Skin epidermis (tissue), 12 donors: Measurements from ENCODE around the gene ATG5.

Experiments
- H3K27ac ChIP-seq, 21 experiments: fragments of 200-600 bp; sonication (generic) in 11 of 21; one replicate each; pipeline ENCODE4 v1.5.0; 2020; ENCODE audit warnings: mild to moderate bottlenecking in 3 of 21, inconsistent platforms in 2 of 21, moderate library complexity in 2 of 21
- H3K4me3 ChIP-seq, 7 experiments: fragments of 200-600 bp; sonication (generic) in 2 of 7; one replicate each; pipeline ENCODE4 v1.5.0; 2020; ENCODE audit warnings: inconsistent platforms in 2 of 7, mild to moderate bottlenecking in 2 of 7, moderate library complexity in 1 of 7

ATG5 gene

DNA sequence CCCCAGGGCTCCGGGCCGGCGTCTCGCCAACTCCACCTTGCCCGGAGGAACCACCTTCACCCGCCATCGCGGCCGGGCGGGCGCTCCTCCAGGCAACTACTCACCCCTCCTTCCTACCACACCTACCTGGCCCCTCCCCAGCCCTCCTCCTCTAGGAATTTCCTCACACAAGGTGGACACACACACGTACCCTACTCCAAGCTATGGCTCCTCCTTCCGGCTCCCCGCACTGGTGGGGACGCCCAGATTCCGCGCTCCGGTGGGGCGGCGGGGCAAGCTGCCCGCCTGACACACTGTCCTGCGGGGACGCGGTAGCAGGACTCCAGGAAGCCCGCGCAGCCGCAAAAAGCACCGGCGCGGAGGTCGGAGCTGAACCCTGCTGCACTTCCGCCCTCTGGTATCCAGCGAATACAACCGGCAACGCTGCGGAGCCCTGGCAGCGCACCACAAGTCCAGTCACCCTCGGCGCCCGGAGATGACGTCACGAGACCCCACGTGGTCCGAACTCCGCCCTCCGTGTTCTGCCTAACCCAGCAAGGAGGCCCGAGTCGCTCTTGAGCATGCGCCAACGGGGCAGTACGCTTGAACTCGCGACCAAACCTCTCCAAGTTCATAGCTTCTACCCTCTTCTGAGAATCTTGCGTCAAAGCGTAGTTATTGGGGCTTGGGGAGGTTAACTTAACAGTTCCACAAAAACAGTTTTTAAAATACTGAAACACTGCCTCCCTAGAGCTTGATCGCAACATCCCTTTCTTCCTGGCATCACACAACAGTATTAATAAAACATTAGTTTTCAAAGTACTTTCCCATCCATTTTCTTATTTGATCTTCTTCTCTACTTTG lies at the start of gene ATG5:
Gene ATG5 (minus strand): TSS at position 425 of the 843 bp plus-strand sequence. CDS start 9,552 bp downstream, outside the sequence.
- peak within 1 kb of the TSS; percentile 63 to 94 (median 75) for H3K4me3 ChIP-seq
- H3K27ac ChIP-seq: peak within 1 kb of the TSS; percentile 2 to 96 (median 91)

DNA sequence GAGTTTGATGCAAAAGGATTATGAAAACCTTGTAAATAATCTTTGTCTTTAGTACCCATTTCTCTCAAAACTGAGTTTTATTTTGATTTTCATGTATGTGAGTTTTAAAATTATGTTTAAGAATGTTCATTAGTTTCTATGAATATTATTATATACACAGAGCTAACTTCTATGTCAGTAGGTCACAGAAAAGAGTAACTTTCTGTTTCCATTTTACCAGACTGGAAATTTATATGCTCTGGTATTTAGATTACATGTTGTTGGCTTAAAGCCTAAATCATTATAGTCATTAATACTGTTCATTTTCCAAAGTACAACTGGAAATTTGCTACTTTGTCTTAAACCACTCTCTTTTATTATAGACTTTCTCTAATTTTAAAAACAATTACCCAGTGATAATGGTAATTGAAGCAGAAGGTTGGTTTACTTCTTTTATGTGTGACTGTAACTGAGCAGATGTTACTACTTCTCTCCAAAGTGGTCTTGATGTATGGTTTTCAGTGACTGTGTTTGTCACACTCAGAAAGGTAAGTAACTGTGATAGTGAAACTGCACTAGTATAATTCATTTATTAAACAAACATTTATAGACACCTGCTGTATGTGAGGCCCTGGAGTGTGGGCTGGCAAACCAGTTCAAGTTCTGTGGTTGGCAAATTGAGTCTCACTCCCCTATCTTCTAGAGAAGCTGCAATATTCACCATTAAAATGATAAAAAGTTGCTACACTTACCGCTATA lies 48.1 kb upstream of the ATG5 start:
- Histone ChIP-seq H3K4me3 (no peak overlapping the region), H3K27ac (peak overlapping the region in 2 of 21 experiments; percentile 8 to 57)

DNA sequence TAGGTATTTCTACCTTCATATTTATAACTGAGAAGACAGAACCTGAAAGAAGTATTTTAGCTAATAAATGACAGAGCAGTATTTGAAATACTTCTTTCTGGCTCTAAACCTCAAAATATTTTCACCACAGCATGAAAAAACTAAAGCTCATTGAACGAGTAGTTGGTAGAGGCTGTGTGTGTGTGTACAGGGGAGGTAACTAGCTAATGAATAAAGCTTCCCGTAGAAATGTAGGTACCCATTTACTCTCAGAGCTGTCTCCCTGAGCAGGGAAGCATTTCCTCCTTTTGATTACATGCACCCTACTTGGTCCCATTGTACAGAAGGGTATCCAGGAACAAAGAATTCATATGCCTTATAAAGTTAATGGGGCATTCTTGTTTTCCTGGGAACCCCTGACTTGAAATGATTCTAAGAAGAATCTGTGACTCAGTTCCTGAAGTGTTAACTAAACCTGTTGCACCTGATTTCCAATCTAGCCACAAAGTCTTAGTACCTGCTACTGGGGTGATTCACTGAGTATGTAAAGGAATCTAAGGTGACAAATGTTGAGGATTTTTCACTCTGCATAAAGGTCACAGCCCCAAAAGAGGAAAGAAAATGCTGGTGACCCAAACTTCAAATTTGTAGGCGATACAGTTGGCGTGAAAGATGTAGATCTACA lies 47.4 kb upstream of the ATG5 start:
- peak overlapping the region in 5 of 21 experiments; percentile 2 to 57 (median 8) for H3K27ac ChIP-seq

DNA sequence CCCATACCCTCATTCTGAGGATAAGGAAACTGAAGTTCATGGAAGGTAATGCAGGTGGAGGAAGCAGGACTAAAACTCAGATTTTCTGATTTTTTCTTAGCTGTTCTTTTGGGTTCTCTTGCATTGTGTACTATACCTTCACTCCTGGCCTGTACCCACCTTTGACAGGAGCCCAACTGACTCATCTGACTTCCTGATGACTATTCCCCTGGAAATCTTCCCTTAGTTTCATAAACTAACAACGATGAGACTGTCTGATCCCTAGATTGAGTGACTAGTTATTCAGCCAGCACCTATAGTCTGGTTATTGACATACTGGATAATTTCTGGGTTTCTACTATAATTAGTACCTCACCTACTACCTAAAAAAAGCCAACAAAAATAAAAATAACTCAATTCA lies 45.1 kb upstream of the ATG5 start:
- Histone ChIP-seq H3K27ac (peak overlapping the region in 8 of 21 experiments; percentile 11 to 70 (median 46)), H3K4me3 (no peak overlapping the region)

More for the DNA sequence above, 47.4 kb upstream of the ATG5 start:
- no peak overlapping the region for H3K4me3 ChIP-seq

DNA sequence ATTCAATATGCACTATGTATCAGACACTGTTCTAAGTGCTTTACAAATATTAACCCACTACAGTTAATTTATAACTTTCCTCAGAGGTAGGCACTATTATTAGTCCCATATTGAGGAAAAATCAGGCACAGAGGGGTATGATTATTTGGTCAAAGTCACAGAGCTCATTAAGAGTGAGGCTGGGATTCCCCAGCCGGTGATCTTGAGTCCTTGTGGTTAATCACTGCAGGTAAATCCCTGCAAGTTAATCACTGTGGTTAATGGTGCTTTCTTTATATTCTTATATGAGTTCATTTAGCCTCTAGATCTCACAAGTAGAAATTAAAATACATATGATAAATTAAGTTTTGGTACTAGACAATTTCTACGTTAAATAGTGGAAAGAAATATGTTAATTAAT lies 44.2 kb upstream of the ATG5 start:
- H3K27ac ChIP-seq: peak overlapping the region in 5 of 21 experiments; percentile 1 to 70 (median 37)
- H3K4me3 ChIP-seq: no peak overlapping the region

DNA sequence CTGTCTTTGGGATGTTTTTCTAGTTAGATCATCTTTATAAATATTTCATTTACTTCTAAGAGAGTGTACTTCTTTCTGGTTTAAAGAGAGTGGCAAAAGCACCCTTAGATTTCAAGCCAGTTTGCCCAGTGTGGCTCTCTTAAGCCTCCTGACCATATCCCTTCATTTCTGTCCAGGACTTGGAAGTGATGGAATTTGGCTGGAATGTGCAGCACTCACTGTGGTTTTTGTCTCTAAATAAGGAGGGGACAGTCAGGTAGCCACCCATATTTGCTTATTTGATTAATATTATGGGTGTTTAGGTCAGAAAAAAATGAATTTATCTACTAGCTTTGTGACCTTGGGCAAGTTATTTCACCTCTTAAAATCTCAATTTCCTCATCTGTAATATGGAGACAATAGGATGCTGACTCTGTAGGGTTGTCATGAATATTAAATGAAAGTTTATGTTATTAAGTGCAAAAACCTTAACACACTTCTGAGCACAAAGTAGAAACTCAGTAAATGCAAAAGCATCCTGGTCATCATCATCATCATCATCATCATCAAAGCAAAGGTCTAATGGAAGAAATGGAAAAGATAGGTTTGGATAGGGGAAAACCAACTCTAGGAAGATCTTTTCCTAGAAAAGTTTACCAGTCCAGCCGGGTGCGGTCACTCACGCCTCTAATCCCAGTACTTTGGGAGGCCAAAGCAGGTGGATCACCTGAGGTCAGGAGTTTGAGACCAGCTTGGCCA lies 38.0 kb upstream of the ATG5 start:
- no peak overlapping the region for H3K27ac ChIP-seq
- H3K4me3 ChIP-seq: no peak overlapping the region

DNA sequence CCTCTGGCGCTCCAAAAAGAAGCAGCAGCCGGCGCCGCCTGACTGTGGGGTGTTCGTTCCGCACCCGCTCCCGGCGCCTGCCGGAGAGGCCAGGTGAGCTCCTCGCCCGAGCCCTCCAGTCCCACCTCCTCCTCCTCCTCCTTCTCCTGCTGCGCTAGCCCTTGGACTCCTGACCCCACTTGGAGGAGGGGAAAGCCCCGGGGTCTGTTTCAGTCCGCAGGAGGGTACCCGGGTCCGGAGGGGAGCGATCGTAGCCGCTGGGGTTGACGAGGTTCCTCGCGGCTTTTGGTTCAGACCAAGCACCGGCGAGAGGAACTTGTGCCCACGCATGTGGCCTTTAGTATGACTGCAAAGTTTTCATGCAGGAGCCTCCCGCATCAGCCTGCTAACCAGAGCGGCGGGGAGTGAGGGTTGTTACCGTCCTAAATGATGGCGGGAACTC lies 35.5 kb upstream of the ATG5 start:
- peak overlapping the region; percentile 32 to 65 (median 44) for H3K4me3 ChIP-seq
- peak overlapping the region in 16 of 21 experiments; percentile 8 to 78 (median 58) for H3K27ac ChIP-seq

DNA sequence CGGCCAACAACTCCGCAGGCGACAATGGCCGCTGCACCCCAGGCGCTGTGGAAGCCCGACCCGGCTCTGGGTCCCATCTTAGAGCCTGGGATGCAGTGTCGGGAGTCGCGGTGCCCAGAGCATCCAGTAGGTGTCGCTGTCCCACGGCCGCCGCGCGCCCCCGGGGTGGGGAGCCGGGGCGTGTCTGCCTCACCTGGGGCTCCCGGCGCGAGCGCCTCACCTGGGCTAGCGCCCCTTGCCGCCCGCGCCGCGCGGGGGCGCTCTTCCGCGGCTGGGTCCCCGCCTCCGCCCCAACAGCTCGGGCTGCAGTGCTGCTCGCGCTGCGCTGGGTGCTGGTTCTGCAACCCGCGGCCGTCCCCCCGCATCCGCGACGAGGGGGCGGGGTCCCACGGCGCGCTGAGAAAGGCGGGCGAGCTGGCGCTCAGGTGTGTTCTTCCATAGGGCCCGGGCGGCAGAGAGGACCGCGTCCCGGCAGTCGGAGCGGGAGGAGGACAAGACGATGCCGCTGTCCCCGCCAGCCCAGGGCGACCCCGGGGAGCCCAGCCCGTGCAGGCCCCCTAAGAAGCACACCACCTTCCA lies 34.9 kb upstream of the ATG5 start, which contains the start of gene CRYBG1:
Gene CRYBG1 (plus strand): TSS at position 308 of the 579 bp plus-strand sequence. CDS start 192 bp downstream, at position 500.
- H3K27ac ChIP-seq: peak within 1 kb of the TSS in 16 of 21 experiments; percentile 8 to 78 (median 58)
- H3K4me3 ChIP-seq: peak within 1 kb of the TSS; percentile 32 to 65 (median 44)

DNA sequence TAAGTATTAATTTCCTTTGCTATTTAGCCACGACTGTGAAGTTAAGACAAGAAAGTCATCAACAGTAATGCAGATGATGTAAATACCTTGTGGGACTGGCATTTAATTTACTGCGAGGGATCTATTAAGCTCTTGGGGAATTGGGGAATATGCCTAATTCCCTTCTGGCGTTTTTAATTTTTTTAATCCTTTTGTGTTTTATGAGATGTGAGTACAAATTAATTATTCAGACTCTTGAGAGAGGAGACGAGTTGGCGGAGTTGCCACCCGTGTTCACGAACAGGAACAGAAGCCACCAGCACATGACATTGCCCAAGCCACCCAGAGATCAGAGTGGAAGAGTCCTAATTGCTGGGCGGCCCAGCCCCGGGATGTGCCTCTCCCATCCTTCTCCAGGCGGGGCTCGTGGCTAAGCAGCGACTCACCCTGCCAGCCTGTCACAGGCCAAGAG lies 34.4 kb upstream of the ATG5 start:
- H3K4me3 ChIP-seq: peak overlapping the region; percentile 32 to 65 (median 44)
- peak overlapping the region in 2 of 21 experiments; percentile 77 to 78 for H3K27ac ChIP-seq

DNA sequence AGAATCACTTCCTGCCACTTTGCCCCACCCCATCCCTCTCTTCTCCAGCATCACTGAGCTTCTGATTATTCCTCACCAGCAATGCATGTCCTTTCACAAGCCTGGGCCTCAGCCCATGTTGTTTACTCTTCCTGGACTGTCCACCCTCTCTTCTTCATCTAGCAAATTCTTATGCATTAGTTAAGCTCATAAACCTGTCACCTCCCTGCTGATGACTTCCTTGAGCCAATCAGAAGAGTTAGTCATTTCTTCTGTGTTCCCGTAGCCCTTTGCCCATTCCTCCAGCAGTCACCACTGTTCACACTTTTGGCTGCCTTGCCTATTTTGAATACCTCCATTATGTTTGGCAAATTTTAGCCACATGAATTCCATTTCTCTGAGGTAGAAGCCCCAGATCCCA lies 30.8 kb upstream of the ATG5 start:
- no peak overlapping the region for H3K27ac ChIP-seq
- no peak overlapping the region for H3K4me3 ChIP-seq

DNA sequence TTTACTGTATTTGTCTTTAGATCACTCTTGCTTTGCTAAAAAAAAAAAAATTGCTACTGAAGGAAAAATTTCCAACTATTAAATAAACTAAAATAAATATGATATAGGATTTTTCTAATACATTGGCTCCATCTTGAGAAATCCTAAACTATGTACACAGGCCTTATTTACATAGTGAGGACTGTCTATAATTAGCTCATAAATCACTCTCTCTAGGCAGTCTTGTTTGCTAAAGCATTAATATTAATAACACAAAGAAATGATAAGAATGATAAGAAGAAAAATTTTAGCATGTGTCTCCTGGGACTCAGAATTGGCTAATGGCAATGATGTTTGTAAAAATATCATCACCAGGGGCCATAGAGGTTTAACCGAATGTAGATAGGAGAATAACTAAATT lies 21.7 kb upstream of the ATG5 start:
- no peak overlapping the region for H3K4me3 ChIP-seq
- no peak overlapping the region for H3K27ac ChIP-seq

DNA sequence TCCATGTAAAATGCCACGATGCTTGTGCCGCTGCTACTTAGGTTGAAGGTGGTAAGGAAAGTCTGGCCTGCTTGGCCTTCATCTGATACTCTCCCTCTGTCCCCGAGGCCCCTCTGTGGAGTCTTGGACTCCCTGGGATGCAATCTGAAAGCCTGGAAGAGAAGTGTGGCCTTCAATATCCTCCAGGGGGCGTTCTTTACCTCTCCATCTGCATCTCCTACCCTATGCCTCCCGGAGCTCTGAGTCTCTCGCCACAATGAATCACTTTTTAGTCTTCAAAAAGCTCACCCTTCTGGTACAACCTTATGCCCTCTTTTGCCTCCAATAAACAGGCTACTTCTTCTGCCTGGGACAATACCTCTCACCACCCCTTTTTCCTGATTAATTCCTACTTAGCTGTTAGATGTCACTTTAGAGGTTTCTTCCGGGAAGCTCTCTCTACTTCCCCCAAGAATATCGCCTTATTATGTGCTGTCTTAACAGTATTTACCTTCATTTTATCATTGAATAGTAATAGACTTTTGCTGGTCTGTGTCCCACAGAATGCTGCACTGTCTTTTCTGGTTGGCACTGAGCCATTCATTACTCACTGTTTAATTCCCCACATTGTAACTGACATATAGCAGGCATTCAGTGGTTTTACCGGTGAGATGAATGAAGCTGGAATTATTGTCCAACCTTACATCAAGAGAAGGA lies 13.9 kb upstream of the ATG5 start:
- no peak overlapping the region for H3K4me3 ChIP-seq
- no peak overlapping the region for H3K27ac ChIP-seq

DNA sequence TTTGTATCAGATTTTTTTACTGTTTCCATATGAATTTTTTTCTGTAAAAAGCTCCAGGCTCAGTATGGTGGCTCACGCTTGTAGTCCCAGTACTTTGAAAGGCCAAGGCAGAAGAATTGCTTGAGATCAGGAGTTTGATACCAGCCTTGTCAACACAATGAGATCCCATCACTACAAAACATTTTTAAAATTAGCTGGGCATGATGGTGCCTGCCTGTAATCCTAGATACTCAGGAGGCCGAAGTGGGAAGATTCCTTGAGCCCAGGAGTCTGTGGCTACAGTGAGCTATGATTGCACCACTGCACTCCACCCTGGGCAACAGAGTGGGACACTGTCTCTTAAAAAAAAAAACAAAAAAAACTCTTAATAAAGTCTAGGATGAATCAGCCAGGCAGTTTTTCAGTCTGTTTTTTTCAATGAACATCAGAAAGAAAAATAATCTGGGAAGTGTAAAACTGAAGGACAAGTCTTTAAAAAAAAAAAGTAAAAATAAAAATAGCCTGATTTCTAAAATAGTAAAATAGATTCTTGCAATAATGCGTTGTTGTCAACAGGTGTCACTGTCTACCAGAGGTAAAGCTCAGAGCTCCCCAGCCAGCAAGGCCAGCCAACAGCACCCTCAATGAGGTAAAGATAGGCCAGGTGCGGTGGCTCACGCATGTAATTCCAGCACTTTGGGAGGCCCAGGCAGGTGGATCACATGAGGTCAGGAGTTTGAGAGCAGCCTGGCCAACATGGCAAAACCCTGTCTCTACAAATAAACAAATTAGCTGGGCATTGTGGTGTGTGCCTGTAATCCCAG lies 9.3 kb upstream of the ATG5 start:
- H3K4me3 ChIP-seq: no peak overlapping the region
- H3K27ac ChIP-seq: no peak overlapping the region

DNA sequence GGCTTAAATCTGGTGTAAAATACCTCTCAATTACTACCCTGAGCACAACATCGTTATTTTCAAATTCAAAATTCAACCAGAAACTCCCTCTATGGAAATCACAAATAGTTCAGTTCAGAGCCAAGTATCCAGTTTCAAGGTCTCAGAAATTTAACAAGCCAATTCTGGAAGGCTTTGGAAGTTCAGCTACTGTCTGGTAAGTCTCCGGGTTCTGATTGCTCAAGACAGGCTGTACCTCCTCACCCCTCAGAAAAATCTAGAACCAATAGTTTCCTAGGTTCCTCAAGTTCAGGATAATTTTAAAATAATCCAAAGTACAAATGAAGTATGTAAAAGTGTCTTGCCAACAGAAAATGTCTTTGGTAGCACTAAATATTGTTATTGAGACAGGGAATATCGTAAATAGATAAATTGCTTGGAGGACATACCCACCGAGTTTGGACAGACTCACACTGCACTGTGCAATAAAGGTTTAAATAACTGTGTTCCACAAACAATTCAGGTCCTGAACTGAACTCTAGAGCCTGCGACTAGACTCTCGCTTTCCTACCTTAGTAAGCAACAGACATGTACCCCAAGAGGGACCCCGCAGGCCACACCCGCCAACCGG lies 729 bp downstream of the ATG5 start:
- H3K27ac ChIP-seq: peak overlapping the region; percentile 2 to 96 (median 91)
- H3K4me3 ChIP-seq: peak overlapping the region; percentile 63 to 94 (median 75)

DNA sequence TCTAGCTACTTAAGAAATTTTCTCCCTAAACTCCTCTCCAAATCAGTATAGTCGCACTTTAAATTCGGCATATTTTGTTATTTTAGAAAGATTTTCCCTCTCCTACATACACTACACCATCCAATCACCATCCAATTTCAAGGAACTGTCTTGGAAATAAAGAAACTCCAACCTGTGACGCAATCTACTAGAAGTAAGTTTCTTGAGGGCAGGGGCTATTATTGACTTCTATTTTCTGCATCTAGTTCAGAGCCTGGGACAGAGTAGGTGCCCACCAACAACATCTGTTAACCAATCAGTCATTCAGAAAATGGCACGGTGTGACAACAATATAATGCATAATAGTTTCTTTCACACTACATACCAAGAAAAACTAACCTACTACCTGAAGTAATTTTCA lies 3.6 kb downstream of the ATG5 start:
- Histone ChIP-seq H3K4me3 (no peak overlapping the region), H3K27ac (no peak overlapping the region)

DNA sequence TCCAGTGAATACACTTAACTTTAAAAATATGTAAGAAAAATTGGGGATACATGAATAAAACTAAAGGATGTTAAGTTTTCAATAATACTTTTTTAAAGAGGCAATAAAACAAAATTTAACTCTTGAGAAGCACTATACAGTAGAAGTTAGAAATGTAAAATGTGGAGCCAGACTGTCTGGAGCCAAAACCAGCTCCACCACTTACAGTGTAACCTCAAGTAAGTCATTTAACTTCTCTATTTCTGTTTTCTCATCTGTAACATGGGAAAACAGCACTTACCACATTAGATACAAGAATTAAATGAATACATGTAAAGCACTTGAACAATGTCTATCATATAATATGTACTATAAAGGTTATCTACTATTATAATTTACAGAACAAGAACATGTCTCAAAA lies 6.7 kb downstream of the ATG5 start:
- Histone ChIP-seq H3K4me3 (no peak overlapping the region), H3K27ac (no peak overlapping the region)

DNA sequence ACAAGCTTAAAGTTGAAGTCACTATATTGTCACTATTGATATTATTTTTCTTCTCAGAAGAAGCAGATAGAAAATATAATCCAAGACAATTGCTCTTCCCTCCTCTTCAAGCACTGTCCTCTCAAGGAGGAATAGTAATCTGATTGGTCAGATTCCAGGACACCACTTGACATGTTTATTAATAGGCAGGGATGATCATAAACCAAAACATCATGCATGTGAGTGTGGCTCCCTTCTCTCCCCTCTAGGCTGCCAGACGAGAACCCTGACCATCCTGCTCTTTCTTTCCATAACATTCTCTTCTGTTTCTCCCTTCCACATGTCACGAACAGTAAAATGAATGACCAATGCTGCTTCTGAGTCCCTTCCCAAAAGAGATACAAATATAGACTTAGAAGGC lies 7.5 kb downstream of the ATG5 start:
- Histone ChIP-seq H3K27ac (no peak overlapping the region), H3K4me3 (no peak overlapping the region)
